ENCODE measurements around the gene PDIA3.
"Not testable (repeated sequence)": the region's sequence is repeated elsewhere in the genome, so short reads cannot be mapped to it uniquely, and the experiment has no call there.

Gene PDIA3

DNA sequence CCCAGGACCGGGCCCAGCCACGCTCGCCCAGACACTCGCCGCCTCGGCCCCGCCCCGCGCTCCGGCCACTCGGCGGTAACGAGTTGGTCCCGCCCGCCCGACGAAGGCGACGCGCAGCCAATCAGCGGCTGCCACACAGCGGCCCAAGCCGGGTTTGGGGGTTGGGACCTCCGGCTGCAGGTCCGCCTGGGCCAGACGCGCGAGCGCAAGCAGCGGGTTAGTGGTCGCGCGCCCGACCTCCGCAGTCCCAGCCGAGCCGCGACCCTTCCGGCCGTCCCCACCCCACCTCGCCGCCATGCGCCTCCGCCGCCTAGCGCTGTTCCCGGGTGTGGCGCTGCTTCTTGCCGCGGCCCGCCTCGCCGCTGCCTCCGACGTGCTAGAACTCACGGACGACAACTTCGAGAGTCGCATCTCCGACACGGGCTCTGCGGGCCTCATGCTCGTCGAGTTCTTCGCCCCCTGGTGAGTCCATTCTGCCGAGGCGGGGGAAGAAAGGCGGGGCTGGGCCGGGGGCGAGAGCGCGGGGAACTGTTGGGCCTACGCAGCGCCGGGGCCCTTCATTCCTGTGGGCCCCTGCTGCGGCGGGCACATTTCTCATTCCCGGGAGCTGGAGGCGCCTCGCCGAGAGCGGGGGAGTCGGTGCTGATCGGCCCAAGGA, at the start of gene PDIA3:
TSS of gene PDIA3 (plus strand) at position 194 of the 658 bp plus-strand sequence. CDS start at position 296, 102 bp downstream.
- peak; percentile 96 for DNase-seq

DNA sequence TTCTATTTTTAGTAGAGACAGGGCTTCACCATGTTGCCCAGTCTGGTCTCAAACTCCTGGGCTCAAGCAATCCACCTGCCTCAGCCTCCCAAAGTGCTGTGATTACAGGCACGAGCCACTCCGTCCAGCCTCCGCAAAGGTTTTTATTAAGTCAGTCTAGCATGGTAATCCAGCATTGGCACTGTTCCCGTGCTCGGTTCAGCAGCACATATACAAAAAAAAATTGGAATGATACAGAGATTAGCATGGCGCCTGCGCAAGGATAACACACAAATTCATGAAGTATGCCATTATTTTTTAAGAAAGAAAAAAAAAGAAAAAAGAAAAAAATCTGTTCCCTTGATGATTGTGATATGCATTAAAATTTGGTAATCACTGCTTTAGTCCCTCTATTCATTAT, 44.1 kb upstream of the PDIA3 start:
- DNase-seq = no peak

DNA sequence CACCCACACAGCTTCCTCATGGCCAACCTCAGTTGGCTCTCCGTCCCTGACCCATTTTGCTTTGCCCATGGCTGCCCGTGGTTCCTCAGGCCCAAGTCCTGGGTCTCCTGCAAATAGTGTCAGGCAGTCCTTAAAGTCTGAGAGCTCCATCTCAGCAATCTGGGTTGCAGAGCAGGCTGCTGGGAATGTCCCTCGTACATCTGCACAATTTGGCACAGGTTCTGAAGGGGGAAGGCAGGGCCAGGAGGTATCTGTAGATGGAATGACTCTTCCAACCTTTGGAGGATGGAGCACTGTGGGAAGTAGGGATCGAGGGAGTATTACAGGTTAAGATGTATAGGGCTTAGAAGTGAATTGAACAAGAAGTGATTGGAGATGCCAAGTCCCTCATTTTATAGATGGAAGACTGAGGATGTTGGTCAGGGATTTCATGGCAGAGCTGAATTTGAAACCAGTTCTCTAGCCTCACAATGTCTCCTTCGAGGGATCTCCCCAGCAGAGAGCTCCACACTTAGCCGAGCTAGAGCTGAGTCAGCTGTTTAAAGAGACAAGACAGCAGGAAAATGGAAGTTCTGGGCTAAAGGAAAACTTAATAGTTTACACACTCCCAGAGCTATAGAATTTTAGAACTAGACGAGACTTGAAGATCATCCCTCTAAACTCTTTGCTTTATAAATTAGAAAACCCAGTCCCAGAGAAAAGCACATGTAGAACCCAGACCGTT, 43.4 kb upstream of the PDIA3 start:
- DNase-seq = no peak

DNA sequence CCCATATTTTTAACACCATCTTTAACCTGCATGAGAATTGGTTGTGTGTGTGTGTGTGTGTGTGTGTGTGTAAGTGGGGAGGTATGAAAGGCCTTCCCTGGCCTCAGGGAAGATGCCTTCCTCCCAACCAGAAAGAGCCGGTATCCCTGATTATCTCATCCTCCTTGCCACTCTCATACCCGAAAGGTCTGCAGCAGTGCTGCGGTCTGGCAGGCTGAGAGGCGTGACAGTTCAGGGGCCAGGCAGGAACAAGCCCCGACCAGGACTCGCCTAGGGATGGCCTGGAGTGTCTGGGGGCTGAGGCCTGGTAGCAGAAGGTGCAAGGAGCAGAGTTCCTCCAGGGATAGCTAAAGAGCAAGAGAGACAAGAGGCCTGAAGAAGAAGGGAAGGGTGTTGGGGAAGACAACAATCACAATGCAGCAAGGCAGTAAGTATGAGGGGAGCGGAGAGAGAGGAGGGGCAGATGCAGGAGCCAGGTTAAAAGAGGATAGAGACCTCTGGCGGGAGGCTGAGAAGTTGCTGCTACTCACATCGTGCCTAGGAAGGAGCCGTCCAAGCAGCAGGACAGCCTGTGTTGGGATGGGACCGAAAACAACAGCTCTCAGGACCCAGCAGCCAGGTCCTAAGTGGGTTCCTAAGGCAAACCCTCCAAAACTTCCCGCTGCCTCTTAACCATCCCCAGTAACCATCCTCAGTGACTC, 35.7 kb upstream of the PDIA3 start:
- DNase-seq = not testable (repeated sequence)

DNA sequence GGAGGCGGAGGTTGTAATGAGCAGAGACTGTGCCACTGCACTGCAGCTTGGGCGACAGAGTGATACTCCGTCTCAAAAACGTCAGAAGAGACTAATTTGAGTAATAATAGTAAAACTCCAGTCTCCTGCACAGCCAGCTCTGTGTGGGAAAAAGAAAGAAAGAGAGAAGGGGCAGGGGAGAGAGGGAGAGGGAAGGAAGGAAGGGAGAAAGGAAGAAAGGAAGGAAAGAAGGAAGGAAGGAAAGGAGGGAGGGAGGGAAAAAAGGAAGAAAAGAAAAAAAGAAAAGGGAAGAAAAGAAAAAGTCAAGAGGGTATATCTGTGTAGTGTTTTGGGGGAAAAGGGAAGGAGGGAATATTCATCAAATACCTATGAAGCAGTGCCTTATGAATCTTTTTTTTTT, 23.1 kb upstream of the PDIA3 start:
- no peak for DNase-seq

DNA sequence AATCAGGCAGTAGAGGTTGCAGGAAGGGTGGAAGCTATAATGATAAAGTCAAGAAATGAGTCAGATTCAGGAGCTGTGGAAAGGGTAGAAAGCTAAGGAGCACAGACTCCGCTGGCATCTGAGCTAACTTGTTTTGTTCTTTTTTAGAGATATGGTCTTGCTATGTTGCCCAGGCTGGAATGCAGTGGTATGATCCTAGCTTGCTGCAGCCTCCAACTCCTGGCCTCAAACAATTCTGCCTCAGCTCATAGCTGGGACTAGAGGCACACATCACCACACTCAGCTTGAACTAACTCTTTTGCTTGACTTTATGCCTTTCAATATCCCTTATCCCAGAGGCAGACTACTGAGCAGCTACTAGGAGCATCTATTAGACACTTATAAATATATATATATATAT, 19.9 kb upstream of the PDIA3 start:
- not testable (repeated sequence) for DNase-seq

DNA sequence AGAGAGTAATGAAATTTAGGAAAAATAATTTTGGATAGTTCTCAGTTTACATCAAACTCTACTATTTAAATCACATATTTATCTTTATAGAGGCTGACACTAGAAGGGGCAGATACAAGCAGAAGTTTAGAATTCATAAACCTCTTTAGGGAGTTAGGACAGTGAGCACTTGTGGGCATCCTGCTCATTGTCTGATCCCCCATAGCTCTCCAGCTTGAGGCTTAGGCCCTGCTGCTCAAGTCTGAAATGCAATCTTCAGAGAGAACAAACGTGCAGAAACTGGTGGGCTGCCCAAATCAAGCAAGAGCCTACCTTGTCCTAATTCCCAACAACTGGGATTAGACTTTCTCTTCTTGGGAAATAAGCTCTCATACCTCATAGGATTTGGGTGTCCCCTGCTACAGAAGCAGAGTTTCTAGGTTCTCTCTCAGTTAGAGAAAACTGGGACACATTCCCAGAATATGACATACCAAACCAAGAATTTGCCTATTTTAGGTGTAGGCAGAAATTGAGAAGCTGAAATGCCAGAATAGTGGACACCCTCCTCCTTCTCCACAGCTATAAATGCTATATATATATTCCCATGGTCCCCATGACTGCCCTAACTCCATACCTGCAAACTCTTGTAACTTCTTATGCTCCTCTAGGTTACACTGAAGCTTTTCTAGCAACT, 18.0 kb upstream of the PDIA3 start:
- DNase-seq = not testable (repeated sequence)

DNA sequence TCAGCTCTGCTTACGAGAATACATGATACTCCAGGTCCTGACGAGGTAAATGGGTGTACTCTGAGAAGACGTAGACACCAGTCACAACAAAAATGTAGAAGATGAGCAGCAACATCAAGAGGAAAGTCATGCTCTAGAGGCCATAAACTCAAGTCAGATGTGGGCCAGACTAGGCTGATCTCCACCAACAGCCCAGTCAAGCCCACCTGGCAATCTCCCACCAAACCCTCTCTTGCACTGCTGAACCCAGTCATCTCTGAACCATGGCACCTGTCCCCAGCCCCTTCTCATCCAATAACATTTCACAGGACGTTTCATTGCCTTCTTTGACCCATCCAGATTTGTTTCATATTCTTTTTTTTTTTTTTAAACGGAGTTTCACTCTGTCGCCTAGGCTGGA, 10.8 kb upstream of the PDIA3 start:
- DNase-seq = no peak

DNA sequence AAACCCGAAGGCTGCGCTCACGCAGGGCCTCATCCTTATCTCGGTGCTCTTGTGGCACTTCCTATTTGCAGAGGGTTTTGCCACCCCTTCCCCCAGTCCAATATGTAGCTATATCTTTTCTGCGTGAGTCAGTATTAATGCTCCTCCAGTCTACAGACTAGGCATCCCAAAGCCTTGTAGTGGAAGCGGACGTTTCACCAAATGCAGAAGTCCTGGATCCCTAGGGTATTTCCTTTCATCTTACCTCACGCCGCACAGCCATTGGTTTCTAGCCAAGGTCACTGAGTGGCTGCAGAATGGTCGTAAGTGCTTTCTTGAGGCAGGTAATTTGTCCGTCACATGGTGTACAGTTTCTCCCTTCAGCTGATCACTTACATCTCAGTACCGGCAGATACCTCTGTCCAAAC, 668 bp downstream of the PDIA3 start:
- DNase-seq = not testable (repeated sequence)

DNA sequence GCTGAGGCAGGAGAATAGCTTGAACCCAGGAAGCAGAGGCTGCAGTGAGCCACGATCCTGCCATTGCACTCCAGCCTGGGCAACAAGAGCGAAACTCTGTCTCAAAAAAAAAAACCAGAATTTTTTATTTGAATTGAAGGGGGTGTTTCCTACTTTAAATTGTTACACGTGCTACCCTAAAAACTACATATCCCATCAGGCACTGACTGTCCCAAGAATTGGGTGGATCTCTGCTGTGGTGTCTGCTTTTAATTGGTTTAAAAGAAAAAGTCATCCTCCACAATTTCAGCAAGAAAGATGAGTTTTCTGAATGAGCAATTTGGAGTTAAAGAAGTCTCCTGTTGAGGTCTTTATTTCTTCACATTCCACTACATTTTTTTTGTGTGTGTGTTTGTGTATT, 2.1 kb downstream of the PDIA3 start:
- no peak for DNase-seq

DNA sequence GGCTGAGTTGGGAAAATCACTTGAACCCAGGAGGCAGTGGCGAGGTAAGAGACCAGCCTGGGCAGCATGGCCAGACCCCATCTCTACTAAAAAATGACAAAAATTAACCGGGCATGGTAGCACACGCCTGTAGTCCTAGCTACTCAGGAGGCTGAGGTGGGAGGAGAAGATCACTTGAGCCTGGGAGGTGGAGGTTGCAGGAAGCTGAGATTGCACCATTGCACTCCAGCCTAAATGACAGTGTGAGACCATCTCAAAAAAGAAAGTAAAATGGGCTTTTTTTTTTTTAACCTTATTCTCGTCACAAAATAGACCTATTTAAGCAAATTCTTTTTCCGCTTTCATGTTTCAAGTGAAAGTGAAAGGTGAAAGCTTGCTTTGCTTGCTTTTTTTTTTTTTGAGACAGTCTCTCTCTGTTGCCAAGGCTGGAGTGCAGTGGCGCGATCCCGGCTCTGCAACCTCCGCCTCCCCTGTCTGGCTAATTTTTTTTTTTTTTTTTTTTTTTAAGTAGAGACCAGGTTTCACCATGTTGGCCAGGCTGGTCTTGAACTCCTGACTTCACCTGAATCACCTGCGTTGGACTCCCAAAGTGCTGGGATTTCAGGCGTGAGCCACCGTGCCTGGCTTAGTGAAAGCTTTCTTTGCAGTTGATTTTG, 3.6 kb downstream of the PDIA3 start:
- DNase-seq = no peak

DNA sequence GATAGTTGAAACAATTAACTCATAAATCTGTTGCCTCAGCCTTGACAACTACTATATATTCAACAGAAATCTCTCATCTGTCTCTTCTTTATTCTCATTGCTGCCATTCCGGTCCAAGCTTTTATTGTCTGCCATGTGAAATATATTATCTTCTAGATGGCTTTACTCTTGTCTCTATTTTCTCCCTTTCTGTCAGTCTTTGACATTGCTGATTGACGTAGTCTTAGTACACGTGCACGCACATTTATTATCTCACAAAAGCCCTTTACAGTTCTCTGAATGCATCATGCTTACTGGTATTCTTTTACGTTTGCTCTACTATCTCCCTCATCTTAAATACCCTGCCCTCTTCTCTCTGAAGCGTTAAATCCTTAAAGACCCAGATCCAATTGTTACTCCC, 5.6 kb downstream of the PDIA3 start:
- no peak for DNase-seq

DNA sequence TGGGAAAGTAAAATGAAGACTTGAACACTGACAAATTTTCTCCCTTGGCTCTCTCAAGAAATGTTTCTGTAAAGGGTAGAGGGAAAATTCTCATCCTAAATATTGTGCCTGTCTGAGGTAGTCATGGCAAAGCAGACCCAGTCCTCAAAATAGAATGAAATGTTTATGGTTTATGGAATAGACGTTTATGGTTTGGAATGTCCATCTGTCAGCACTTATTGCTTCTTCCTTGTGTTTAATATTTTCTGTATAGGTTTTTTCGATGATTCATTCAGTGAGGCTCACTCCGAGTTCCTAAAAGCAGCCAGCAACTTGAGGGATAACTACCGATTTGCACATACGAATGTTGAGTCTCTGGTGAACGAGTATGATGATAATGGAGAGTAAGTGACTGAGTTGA, 16.6 kb downstream of the PDIA3 start:
- no peak for DNase-seq

DNA sequence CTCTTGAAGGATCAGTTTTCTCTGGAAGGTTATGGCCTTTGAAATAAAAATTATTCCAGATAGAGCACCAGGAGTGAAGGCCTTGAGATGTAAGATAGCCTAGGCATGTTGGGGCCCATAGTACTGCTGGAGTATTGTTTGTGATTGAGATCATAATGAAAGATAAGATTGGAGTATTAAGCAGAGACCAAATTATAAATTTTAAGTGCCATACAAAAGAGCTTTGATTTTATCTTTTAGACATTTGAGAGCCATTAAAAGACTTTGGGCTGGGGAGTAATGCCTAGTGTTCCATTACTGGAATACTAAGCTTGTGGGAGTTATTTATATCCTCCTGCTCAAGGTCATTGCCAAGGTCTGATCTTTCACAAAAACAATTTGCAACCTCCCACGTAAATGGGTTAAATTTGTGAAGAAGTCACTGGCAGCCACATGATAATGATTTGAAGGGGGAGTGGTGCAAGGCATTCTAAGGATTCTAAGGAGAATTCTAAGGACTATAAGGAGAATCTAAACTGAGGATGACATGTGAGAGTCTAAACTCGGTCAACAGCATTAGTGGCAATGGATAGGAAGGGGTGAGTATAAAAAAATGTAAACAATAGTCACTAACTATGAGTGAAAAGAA, 17.7 kb downstream of the PDIA3 start:
- DNase-seq = no peak

DNA sequence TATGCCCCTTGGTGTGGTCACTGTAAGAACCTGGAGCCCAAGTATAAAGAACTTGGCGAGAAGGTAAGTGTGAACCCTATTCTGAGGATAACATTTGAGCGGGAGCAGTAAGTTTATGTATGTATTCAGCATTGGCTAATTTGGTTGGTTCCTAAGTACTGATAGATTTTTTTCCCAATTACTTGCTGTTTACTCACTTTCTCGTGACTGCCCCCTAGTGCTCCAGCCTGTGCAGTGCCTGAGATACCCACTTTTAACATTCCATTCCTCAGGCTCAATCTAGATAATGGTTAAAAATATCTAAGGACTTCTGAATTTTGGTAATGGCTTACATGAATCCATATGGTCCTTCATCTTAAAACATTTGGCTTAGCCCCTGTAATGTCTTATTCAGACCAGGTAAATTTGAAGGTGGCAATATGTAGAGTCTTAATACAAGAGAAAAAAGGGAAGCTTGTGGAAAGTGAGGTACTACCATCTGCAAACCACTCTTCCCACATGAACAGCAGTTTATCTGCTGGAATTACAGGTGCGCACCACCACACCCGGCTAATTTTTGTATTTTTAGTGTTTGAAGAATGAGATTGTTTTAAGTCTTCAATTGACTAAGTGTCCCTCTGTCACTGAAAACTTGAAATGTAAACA, 23.5 kb downstream of the PDIA3 start:
- peak; percentile 59 for DNase-seq

DNA sequence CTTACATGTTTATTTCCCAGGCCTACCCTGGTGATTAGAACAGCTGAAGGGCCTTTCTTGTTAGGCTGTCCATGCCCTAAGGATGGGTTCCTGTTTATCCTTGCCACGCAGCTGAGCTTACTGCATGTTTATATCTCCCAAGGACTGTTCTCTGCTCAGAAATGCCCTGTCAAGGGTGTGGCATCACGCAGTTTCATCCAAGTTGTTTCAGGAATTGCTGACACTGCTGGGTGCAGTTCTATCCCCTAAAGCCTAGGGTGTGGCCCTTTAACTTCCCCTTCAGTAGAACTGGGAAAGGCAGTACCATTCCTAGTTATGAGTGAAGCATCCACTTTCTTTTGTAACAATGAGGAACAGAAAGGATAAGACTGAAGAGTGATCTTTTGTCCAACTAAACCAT, 25.6 kb downstream of the PDIA3 start:
- DNase-seq = no peak

DNA sequence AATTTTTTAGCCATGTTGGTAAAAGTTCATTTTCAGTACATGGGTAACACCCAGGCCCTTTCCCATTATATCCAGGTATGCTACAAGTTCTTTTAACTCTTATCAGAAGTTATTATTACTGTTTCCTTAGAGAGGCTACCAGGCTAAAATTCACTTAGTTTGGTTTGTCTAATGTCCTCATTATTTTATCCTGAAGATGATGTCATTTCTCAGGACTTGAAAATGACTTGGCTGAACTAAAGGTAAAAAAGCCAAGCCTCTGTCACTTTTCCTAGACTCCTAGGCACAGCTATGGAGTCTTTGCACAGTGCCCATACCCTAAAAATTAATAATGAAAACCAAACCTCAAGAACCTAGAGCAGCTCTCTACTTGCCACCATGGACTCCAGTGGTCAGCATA, 26.4 kb downstream of the PDIA3 start:
- DNase-seq = no peak

DNA sequence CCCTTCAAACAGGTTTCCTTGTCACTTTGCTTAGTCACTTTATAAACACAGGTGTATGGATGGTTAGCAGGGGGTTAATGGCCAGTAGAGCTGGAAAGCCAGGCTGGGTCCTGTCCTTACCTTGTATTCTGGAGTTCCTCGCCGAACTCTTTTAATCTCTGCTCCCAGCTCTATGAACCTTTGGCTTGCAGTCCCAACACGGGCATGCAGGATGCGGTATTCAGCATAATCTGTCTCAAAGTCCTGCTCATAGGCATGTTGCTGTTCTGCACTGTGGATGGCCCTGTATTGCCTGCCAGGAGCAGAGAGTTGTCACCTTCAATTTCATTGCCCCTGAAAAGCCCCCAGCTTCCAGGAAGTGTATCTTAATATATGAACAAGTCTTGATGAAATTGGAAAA, 27.8 kb downstream of the PDIA3 start:
- DNase-seq = no peak

DNA sequence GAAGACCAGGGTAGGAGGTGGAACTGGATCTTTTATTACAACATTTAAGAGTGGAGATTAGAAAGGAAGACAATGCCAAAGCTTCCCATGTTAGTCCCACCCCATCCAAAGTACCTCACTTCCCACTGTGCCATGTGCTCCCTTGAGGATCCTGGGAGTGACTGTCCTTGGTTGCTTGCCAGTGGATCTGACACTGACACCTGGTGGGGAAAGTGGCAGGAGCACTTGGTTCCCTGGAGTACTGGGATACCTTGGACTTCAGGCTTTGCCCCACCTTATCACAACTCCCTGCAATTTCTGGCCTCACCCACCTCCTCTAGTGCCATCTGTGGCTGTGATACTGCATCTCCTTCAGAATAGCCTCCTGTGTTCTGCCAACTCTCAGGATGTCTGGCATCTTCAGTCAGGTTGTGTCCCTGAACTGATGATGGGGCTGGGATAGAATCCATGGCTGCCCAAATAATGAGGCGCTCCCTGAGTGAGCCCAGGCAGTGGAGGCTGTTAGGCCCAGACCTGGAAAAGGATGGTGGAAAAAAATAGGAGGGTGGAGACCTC, 29.2 kb downstream of the PDIA3 start:
- DNase-seq = no peak

DNA sequence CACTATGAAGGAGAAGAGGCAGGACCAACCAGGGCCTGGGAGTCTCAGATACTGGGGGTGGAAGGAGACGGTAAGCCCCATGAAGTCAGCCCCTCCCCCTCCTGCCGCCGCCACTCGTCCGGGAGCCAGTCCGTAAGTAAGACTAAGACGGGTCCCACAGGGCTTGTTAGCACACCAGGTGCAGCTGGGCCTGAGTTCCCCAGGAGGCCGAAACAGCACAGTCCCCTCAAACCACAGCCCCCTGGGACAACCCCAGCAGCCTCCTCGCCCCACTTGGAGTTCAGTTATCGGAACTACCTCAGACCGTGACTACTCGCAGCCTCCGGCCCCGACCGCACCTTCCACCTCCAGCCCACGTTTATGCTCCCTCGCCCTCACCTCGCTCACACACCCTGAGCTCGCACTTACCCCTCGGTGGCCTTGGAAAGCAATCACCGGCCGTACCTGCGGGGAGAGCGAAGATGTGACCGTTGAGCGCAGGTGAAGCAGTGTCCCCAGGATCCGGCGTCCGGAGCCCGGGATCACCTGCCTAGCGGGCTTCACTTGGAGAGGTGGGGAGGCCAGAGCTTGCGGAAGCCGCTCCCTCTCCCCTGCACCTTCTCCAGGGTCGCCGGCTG, 30.0 kb downstream of the PDIA3 start:
- peak; percentile 54 for DNase-seq

DNA sequence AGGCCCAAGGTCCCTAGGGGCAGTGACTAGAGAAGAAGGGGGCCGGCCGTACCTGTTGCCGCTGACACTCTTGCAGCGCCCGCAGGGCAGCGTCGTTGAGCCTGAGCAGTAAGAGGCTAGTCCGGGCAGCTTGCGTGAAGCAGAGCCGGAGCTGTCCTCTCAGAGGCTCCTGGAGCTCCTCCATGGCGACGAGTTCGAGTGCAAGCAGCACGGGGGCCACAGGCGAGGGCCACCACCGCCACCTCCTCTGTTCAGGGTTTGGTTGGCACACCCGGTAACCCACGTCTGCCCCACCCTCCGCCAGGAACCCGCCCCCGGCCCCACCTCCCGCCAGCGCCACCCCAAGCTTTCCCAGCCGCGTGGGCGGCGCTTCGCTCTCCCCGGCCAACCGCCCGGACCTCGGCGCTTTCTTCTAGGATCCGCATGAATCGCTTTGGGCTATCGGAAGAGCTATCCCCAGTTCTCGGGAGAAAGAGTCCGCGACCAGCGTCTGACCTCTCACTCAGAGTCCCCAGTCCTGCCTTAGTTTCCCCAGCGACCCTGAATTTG, 30.6 kb downstream of the PDIA3 start, which contains the start of gene ELL3:
TSS of gene ELL3 (minus strand) at position 249 of the 549 bp plus-strand sequence. CDS start at position 184, 65 bp downstream.
- DNase-seq = peak; percentile 83

Data from right forelimb (tissue), 1 donor.